ENCODE results near the gene LRMDA.

GRCh38 chr10:75828413-75828812 lies 397.0 kb downstream of the LRMDA start:
- no peak for TF ChIP-seq POLR2A (IDR thresholded peaks at IDR 0.05)
- TF ChIP-seq CTCF (IDR thresholded peaks at IDR 0.05): no peak
